Fibroblast of upper back skin (primary cell): ENCODE data around the gene PITX2.

Experiments
- DNase-seq: peaks from one replicate; pipeline ENCODE4 v3.0.0-alpha.2; 2013

PITX2 gene

GRCh38 chr4:110636171-110636679, 13.3 kb upstream of the PITX2 start:
- DNase-seq: no peak

GRCh38 chr4:110635163-110635865, 12.4 kb upstream of the PITX2 start:
- no peak for DNase-seq

- peak; percentile 15 for DNase-seq
These were observed 11.7 kb upstream of the PITX2 start for GRCh38 chr4:110634350-110635162.

- peak; percentile 17 for DNase-seq
These were observed 10.8 kb upstream of the PITX2 start for GRCh38 chr4:110633358-110634341.

GRCh38 chr4:110632506-110633357, 9.9 kb upstream of the PITX2 start:
- no peak for DNase-seq

- DNase-seq: peak; percentile 90
These were observed 9.0 kb upstream of the PITX2 start for GRCh38 chr4:110631584-110632505.

- DNase-seq: no peak
These were observed 8.0 kb upstream of the PITX2 start for GRCh38 chr4:110630688-110631402.

GRCh38 chr4:110629780-110630687, 7.2 kb upstream of the PITX2 start:
- DNase-seq: no peak

GRCh38 chr4:110629214-110629754, 6.4 kb upstream of the PITX2 start:
- DNase-seq: no peak

GRCh38 chr4:110628663-110629213, 5.9 kb upstream of the PITX2 start:
- no peak for DNase-seq

- DNase-seq: no peak
These were observed 5.2 kb upstream of the PITX2 start for GRCh38 chr4:110627977-110628662.

GRCh38 chr4:110626532-110627153, 3.8 kb upstream of the PITX2 start:
- no peak for DNase-seq

- peak; percentile 14 for DNase-seq
These were observed 2.8 kb upstream of the PITX2 start for GRCh38 chr4:110625576-110626257.

GRCh38 chr4:110624904-110625494, 2.1 kb upstream of the PITX2 start:
- no peak for DNase-seq

- DNase-seq: no peak
These were observed 1.5 kb upstream of the PITX2 start for GRCh38 chr4:110624398-110624780.
